HG03103 (cell line): Measurements from ENCODE around the gene NETO2.
"Not testable (repeated sequence)": the region's sequence is repeated elsewhere in the genome, so short reads cannot be mapped to it uniquely, and the experiment has no call there.

Experiments
- ATAC-seq: cut with Tn5 transposase; IDR thresholded peaks from one replicate; pipeline ENCODE4 v1.9.1; 2021; ENCODE audit warnings: low read depth; ENCODE audit not compliant: unreplicated experiment

The NETO2 gene, protein sequence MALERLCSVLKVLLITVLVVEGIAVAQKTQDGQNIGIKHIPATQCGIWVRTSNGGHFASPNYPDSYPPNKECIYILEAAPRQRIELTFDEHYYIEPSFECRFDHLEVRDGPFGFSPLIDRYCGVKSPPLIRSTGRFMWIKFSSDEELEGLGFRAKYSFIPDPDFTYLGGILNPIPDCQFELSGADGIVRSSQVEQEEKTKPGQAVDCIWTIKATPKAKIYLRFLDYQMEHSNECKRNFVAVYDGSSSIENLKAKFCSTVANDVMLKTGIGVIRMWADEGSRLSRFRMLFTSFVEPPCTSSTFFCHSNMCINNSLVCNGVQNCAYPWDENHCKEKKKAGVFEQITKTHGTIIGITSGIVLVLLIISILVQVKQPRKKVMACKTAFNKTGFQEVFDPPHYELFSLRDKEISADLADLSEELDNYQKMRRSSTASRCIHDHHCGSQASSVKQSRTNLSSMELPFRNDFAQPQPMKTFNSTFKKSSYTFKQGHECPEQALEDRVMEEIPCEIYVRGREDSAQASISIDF

GRCh38 chr16:47143677-47144558, at the start of gene NETO2:
NETO2 (minus strand) TSS chr16:47143945; CDS start chr16:47143612, 333 bp downstream.
- peak; percentile 40 for ATAC-seq

DNA sequence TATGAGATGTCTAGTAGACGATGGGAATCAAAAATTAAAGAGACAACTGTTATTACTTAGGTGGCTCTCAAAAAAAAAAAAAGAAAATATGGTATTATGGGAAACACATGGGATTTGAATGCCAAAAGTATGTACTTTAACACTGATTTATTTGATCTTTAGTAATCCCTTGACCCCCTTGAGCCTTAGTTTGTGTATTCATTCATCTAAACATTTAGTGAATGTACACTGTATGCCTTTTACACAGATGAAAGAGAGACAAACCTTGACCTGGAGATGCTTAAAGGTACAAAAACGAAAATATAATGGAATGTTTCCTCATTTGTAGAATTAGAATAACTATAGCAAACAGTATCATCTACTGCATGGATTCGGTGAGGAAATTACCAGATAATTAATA, 38.6 kb upstream of the NETO2 start:
- ATAC-seq, result no peak

DNA sequence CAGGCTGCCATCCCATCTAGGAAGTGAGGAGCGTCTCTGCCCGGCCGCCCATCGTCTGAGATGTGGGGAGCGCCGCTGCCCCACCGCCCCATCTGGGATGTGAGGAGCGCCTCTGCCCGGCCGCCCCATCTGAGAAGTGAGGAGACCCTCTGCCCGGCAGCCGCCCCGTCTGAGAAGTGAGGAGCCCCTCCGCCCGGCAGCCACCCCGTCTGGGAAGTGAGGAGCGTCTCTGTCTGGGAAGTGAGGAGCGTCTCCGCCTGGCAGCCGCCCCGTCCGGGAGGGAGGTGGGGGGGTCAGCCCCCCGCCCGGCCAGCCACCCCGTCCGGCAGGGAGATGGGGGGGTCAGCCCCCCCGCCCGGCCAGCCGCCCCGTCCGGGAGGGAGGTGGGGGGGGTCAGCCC, 37.3 kb upstream of the NETO2 start:
- not testable (repeated sequence) for ATAC-seq

GRCh38 chr16:47180073-47180472, 36.3 kb upstream of the NETO2 start:
- no peak for ATAC-seq

DNA sequence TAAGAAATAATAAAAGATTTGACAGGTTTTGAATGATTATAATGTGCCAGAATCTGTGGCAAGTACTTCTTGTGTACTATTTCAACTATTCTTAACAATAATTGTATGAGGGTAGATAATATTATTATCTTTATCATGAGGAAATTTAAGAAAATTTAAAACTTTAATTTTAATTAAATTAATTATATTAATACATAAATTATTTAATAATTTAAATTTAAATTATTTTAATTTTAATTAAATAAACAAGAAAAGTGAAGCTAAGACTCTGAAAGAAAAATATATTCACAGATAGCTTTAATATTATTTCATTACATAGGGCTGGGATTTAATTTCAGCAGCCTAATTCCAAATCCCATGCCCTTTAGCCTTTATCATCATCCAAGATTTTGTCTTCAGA, 31.4 kb upstream of the NETO2 start:
- ATAC-seq, result no peak

DNA sequence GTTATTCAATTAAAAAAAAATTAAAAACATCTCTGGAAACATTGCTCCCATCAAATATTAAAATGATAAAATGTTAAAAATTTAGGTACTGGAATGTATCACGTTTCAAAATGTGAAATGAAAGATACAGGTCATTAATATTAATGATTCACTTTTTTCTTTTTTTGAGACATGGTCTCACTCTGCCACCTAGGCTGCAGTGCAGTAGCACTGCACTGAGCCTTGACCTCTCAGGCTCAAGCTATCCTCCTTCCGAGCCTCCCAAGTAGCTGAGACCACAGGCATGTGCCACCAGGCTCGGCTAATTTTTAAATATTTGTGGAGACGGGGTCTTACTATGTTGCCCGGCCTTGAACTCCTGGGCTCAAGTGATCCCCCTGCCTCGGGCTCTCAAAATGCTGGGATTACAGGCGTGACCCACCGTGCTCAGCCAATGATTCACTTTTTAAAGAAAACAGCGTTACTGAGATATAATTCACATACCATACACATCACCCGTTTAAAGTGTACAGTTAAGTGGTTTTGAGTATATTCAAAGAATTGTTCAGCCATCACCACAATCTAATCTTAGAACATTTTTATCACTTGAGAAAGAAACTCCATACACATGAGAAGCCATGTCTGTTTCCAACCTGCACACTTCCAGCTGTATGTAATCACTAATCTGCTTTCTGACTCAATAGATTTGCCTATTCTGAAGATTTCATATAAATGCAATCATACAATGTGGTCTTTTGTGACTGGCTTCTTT, 19.1 kb upstream of the NETO2 start:
- ATAC-seq, result no peak

- no peak for ATAC-seq
Observed at GRCh38 chr16:47161464-47161863, 17.7 kb upstream of the NETO2 start.

DNA sequence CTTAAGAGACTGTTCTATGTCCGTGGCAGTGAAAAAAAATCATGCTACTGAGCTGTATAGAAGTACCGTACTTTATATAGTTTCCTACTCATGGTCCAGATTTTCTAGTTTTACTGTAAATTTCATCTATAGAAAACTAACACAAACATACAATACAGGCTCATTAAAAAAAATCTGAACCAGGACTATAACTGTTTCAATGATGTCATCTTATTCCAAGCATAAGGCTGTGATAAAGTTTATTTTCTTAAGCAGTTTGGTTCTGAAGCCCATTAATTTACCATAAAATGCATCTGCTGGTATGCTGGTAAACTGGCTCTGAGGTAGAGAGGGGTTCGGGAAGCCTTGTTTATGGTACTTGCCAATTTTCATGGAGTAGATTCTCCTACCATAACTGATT, 16.7 kb upstream of the NETO2 start:
- ATAC-seq, result no peak

DNA sequence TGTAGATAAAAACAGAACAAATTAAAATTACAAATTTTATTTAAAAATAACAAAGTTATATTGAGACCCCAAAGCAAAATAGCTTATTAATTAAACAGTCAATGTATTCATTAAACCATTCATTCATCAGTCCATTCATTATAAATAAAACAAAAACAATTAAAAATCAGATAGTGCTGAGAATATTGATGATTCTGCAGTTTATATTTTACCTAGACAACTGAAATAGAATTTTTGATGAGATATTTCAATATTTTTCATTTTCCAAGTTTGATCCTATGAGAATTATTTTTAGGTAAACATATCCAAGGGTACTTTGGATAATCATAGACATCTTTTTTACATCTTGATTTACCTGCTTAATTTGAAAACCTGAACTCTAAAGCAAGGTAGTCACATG, 15.2 kb upstream of the NETO2 start:
- ATAC-seq, result no peak

GRCh38 chr16:47156680-47157215, 13.0 kb upstream of the NETO2 start:
- no peak for ATAC-seq

- not testable (repeated sequence) for ATAC-seq
Observed at GRCh38 chr16:47152501-47152900, 8.8 kb upstream of the NETO2 start.

- no peak for ATAC-seq
Observed at GRCh38 chr16:47150067-47150466, 6.3 kb upstream of the NETO2 start.

GRCh38 chr16:47144559-47144877, 773 bp upstream of the NETO2 start:
- ATAC-seq, result no peak

DNA sequence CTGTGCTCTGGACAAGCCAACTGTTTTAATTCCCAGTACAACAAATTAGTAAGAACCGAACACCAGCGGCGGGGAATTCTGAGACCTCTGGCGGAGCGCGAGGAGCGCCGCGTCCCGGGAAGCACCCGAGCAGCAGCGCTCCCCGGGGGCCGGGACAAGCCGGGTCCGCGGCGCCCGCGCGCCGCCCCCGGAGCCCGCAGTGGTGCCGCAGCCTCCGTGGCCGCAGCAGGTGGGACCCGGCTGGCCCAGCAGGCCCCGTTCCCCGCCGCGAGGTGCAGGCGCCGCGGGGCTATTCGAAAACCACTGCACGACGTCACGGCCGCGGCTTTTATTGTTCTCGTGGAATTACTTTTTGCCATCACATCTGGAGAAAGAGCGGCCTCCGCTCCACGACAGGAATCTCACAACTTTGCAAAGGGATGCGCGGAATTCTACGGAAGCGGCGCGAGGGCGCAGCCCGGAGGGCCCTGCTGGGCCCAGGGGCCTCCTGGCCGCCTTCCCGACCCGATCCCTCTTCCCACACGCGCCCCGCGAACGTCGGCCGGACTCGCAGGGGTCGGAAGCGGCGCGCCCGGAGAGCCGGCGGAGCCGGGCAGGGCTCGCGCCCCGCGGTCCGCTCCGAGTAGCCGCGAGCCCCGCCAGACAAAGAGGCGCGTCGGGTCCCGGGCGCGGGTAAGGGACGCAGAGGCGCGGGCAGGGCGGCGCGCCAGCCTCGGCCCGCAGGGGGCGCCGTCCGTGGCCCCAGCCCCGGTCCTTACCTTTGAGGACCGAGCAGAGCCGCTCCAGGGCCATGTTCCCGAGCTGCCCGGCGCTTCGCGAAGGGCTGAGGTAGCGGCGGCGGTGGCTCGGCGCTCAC, 696 bp downstream of the NETO2 start:
- peak; percentile 59 for ATAC-seq

DNA sequence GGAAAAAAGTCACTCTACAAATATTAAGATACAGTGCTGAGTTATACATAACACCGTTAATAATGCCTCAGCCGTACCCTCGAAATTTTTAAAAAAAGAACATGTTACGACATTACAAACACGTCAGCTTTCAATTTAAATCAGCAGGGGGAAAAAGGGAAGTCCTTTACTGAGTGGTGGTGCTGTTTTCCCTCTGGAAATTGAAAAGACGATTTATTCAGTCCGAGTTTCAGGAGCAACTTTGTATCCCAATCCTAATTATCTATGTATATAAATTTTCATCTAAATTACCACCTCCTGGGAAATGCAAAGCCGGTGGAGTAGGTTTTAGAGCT, 1.3 kb downstream of the NETO2 start:
- no peak for ATAC-seq

DNA sequence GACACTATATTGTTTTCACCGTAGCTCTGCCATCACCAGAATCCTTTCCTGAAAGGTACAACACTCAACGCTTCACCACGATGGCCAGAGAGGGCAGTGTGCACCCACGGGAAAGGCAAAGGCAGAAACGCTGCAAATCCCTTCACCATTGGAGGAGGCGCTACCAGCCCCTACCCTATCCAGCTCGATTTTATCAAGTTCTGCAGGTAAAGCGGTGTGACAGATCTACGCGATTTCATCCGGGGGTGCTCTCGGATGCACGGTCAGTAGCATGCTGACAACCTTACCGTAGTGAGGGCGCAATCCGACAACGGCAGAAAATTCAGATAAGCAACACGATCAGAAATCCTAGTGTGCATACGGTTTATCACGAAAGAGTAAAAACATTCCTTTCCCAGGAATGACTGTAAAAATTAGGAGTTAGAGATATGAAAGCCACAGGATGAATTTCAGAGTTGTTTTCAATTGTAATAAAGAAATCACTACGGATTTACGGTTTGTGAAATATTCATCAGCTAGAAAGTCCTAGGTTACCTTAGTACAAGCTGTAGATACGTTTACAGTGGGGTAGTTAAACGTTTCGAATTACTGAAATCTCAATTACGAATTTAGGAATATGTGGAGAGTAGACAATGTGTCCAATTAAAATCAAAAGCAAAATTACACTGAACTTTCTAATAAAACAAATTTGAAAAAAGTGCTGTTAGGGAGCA, 1.8 kb downstream of the NETO2 start:
- peak; percentile 49 for ATAC-seq

GRCh38 chr16:47140686-47141085, 3.1 kb downstream of the NETO2 start:
- ATAC-seq, result no peak

DNA sequence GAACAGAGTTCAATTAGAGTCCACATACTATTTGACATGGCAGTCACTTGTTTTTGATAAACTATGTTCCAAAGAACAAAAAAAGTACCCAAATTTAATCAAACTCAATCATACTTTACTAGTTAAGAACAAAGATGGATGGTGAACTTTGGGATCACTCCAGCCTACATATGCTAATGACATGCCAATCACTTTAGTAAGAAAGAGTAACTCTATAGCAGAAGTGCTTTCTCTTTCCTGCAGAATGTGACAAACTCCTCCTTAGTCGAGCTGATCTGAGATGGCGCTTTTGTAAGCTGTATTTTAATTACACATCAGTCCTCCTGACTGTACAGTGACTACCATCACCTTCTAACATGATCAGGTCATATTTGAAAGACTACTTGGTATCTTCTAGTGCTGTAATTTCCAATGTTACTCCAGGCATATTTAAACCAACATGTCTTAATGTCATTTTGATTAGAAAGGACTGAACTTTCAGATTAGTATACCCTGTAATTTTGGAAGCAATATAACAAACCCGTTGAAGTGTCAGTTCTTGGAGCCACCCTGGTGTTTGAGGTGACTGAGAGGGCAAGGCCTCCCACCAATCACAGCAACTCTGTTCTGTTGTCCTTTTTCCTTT, 4.1 kb downstream of the NETO2 start:
- no peak for ATAC-seq

DNA sequence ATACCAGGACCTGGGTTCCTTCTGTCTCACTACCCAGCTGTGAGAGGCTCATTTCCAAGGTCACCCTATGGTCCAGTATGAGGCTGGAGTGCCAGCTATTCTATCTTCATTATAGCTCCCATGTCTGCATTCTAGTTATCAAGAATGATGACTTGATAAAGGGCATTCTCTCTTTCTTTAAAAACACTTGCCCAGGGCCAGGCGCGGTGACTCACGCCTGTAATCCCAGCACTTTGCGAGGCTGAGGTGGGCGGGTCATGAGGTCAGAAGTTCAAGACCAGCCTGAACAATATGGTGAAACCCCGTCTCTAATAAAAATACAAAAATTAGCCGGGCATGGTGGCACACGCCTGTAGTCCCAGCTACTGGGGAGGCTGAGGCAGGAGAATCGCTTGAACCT, 5.8 kb downstream of the NETO2 start:
- not testable (repeated sequence) for ATAC-seq
